Placental epithelial cell (primary cell): Measurements from ENCODE around the gene H2AZ1. TPM values are rescaled to one million over a fixed set of nuclear protein-coding genes. Genes with fewer than 3 reads are reported as not detected.

Experiments
- total RNA-seq: library from RNA; depleted of rRNA; stranded (reverse); fragments of >200 nt; gene quantifications from 2 replicates; pipeline ENCODE4 v1.2.3, GENCODE V29; 2012

H2AZ1 gene
- 106 and 267 TPM in 2 replicates for total RNA-seq

DNA sequence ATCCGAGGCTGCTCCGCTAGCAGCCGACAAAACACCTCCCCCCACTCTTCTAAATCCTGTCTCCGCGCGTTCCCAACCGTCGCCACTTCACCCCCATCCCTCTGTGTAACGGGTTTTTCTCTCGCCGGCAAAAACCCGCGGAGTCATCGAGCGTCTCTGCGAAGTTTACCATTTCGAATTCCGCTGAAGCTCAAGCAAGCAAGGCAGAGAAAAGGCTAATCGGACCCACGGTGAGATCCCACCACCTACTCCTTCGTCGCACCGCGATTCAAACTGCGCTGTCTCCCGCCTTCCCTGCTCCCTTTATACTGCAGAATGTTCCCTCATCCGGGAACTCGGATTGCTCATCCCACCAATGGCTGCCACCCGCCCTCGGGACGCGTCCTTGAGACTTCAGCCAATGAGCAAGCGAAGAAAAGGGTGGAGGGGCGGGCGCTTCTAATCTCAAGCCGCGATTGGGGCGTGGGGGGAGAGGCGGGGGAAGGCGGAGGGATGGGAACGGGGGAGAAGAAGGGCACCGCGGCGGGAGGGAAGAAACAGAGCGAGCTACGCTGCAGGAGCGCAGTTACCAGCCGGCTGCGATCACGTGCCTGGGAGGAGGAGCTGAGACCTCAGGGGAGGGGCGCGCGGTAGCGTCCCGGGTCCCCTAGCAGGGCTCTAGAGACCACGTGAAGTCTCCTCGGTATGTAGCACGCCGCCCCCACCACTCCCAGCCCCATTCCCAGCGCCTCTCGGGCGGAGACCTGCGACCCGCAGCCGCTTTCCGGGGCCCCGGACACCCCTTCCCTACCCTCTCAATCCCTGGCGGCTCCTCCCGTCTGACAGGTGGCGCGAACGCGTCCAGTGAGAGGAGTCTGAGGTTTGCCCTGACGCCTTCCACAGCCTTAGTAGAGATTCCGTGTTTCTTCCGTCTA lies at the start of gene H2AZ1:
TSS of gene H2AZ1 (minus strand) at position 277 of the 914 bp plus-strand sequence. CDS start at position 172, 105 bp downstream.

DNA sequence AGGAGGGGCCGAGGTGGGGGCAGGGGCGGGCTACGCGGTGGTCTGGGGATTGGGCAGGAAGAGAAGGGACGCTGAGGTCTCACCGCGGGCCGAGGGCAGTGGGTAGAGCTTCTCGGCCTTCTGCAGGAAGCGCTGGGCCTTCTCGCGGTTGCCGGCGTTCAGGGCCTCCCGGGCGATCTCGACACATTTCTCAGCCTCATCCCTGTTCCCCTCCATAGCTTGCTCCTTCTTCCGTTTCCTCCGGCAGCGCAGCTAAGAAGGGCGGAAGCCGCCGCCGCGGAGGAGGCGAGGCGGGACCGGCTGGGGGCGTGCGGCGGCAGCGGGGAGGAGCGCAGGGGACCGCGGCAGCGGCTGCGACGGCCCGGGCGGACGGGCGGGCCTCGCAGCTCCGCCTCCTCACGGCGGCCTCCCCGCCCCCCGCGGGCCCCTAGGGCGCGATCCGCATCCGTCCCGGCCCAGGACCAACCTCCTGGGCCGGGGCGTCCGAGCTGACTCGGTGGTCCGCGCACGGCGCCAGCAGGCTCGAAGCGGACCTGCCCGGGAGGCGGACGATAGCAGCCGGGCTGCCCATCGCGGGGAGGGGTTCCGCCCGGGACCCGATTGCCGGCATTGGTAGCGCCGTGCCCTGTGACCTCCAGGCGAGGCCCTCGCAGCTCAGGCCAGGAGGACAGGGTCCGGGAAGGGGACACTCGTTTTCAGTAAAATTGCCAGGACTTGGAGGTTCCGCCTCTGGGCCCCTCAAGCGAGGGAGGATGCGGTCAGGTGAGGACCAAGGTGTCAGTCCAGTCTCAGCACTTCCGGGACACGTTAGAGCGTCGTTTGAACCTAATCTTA lies 3.5 kb downstream of the H2AZ1 start, which contains the start of gene DNAJB14:
TSS of gene DNAJB14 (minus strand) at position 263 of the 834 bp plus-strand sequence. CDS start at position 216, 47 bp downstream.

Other genes starting within 250 kb of the H2AZ1 start
- gene DAPP1, start 133.4 kb downstream of the H2AZ1 start, total RNA-seq: 71.1 and 96.5 TPM in 2 replicates
- 27.9 and 56.1 TPM in 2 replicates for gene LAMTOR3, start 55.8 kb downstream of the H2AZ1 start, total RNA-seq
- gene DNAJB14, start 3.7 kb downstream of the H2AZ1 start, total RNA-seq: 34.9 and 50.5 TPM in 2 replicates
- gene DDIT4L, start 240.2 kb upstream of the H2AZ1 start, total RNA-seq: not detected in 2 replicates